OCI-LY1 (cell line): ENCODE results near the gene BRD1.

Experiments used
- EZH2 ChIP-seq: fragments of 200-600 bp; sonication (generic), shearing (Covaris generic); IDR thresholded peaks from 2 replicates; pipeline ENCODE4 v1.8.0; 2017; ENCODE audit warnings: borderline replicate concordance, mixed run types, mild to moderate bottlenecking, antibody characterized with exemption, low read length, moderate library complexity, mixed read lengths
- TF ChIP-seq, protein P1 (sequence below): fragments of 200-600 bp; sonication (generic), shearing (Covaris generic); IDR thresholded peaks from 2 replicates; pipeline ENCODE4 v1.5.1; 2017; ENCODE audit warnings: mild to moderate bottlenecking, antibody characterized with exemption, low read length, moderate library complexity, mixed read lengths

DNA sequence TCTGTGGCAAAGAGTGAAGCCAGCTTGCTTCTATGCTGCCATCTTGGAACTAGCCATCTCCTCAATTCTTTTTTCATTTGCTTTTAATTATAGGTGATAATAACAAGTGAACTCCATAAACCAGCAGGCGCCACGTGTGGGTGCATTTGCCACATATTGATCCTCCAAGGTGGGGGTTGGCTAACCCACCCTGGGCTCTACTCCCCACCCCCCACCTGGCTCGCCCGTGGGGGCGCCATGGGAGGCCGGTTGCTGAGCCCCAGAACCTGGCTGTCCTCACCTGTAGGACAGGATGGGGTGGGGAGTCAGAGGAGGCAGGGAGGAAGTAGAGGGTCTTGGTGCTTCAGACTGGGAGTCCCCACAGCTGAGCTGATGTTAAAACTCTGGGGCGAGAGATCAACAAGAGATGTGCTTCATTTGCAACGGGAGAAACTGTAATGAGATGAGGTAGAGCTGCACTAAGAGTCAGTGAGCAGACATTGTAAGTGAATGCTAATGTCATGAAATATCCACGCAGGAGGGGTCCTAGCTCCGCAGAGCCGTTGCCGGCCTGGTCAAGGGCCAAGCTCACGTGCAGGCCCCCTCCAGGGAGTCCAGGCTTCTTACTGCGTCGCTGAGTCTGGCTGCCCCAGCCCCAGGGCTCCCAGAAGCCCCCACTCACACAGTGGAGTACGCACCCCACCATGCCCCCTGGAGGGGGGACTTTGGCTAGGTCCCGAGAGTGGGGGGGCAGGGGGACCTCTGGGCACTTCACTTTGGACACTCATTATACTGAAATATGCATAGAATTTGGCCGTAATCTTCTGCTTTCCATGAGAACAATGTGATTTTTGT is 59.4 kb downstream of the BRD1 start:
- TF ChIP-seq, protein P1, sequence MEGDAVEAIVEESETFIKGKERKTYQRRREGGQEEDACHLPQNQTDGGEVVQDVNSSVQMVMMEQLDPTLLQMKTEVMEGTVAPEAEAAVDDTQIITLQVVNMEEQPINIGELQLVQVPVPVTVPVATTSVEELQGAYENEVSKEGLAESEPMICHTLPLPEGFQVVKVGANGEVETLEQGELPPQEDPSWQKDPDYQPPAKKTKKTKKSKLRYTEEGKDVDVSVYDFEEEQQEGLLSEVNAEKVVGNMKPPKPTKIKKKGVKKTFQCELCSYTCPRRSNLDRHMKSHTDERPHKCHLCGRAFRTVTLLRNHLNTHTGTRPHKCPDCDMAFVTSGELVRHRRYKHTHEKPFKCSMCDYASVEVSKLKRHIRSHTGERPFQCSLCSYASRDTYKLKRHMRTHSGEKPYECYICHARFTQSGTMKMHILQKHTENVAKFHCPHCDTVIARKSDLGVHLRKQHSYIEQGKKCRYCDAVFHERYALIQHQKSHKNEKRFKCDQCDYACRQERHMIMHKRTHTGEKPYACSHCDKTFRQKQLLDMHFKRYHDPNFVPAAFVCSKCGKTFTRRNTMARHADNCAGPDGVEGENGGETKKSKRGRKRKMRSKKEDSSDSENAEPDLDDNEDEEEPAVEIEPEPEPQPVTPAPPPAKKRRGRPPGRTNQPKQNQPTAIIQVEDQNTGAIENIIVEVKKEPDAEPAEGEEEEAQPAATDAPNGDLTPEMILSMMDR = no peak
- no peak for TF ChIP-seq EZH2
